ENCODE results near the gene SIVA1.

GRCh38 chr14:104792945-104793702 lies 40.2 kb downstream of the SIVA1 start:
- TF ChIP-seq BHLHE40 (IDR thresholded peaks at IDR 0.05; ENCODE audit: borderline replicate concordance), result no peak
- TF ChIP-seq CTBP1 (IDR thresholded peaks at IDR 0.05; ENCODE audit: borderline replicate concordance), result no peak
- no peak for TF ChIP-seq ARNT (IDR thresholded peaks at IDR 0.05)
- TF ChIP-seq FOXK2 (IDR thresholded peaks at IDR 0.05), result no peak
- no peak for TF ChIP-seq NFRKB (IDR thresholded peaks at IDR 0.05)
- no peak for TF ChIP-seq HDGF (IDR thresholded peaks at IDR 0.05; ENCODE audit: borderline replicate concordance)
- TF ChIP-seq FOXM1 (IDR thresholded peaks at IDR 0.05; ENCODE audit: borderline replicate concordance), result no peak
- TF ChIP-seq, protein P1, sequence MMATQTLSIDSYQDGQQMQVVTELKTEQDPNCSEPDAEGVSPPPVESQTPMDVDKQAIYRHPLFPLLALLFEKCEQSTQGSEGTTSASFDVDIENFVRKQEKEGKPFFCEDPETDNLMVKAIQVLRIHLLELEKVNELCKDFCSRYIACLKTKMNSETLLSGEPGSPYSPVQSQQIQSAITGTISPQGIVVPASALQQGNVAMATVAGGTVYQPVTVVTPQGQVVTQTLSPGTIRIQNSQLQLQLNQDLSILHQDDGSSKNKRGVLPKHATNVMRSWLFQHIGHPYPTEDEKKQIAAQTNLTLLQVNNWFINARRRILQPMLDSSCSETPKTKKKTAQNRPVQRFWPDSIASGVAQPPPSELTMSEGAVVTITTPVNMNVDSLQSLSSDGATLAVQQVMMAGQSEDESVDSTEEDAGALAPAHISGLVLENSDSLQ (IDR thresholded peaks at IDR 0.05), result no peak
- TF ChIP-seq SP1 (IDR thresholded peaks at IDR 0.05), result no peak
- no peak for TF ChIP-seq L3MBTL2 (conservative IDR thresholded peaks at IDR 0.05)
